GM12874 (cell line): ENCODE measurements around the gene ZNF562.

Experiments used
- CTCF ChIP-seq: IDR thresholded peaks from 2 replicates; pipeline ENCODE4 v1.5.1; 2011; ENCODE audit warnings: low read depth, mild to moderate bottlenecking, control low read depth, low read length, moderate library complexity; ENCODE audit not compliant: insufficient read depth

Gene ZNF562

GRCh38 chr19:9702186-9702585 lies 27.3 kb upstream of the ZNF562 start:
- no peak for TF ChIP-seq CTCF

GRCh38 chr19:9700229-9700981 lies 25.5 kb upstream of the ZNF562 start:
- TF ChIP-seq CTCF = no peak

DNA sequence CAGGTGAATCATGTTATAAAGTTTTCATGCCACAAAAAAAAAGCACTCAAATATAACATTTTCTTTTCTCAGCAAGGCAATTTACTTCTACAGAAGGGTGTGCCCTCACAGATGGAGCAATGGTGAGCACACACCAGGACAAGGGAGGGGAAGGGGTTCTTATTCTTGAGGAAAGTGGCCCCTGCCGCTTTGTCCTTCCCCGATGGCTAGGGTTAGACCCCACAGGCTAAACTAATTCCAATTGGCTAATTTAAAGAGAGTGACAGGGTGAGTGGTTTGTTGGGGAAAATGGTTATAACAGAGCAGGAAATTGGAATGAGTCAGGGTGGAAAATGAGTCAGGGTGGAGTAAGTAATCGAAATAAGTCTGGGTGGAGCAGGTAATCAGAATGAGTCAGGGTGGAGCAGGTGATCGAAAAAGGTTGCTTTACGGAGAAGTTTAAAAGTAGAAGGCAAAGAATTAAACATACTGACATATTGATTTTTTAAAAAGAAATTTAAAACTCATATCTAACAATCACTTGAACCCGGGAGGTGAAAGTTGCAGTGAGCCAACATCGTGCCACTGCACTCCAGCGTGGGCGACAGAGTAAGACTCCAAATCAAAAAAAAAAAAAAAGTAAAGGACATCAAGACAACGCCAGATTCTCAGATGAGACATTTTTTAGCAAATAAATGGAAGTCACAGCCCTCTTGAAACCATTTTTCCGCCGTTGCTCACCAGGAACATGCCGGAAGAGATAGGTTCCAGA lies 813 bp downstream of the ZNF562 start:
- no peak for TF ChIP-seq CTCF

GRCh38 chr19:9672893-9673292 lies 2.0 kb downstream of the ZNF562 start:
- no peak for TF ChIP-seq CTCF

GRCh38 chr19:9671655-9672054 lies 3.2 kb downstream of the ZNF562 start:
- no peak for TF ChIP-seq CTCF

GRCh38 chr19:9668544-9668943 lies 6.4 kb downstream of the ZNF562 start:
- TF ChIP-seq CTCF = no peak

DNA sequence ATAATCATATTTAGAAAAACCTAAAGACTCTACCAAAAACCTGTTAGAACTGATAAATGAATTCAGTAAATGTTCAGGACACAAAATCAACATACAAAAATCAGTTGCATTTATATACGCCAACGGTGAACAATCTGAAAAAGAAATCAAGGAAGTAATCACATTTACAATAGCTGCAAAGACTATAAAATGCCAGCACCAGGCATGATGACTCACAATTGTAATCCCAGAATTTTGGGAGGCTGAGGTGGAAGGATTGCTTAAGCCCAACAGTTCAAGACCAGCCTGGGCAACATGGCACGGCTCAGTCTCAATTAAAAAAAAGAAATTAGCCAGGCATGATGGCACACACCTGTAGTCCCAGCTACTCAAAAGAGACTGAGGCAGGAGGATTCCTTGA lies 7.0 kb downstream of the ZNF562 start:
- no peak for TF ChIP-seq CTCF
